HepG2 (cell line): Measurements from ENCODE around the gene ADGRG1. TPM values are rescaled to one million over a fixed set of nuclear protein-coding genes. Genes with fewer than 3 reads are reported as not detected.
A peak's percentile ranks its signal among the peaks of the same experiment; 100 is the strongest.

ENCODE experiments used
- CAMTA2 ChIP-seq: sonication (generic); formaldehyde crosslinking; IDR thresholded peaks from 2 replicates; pipeline ENCODE4 v1.4.0; 2020; ENCODE audit warnings: mild to moderate bottlenecking, missing genetic modification reagents, borderline replicate concordance
- GABPB1 ChIP-seq: IDR thresholded peaks from 2 replicates; pipeline ENCODE4 v1.6.1; 2016; ENCODE audit warnings: mild to moderate bottlenecking, missing genetic modification reagents, moderate library complexity, missing compliant biosample characterization
- GMEB2 ChIP-seq: IDR thresholded peaks from 2 replicates; pipeline ENCODE4 v1.6.1; 2016; ENCODE audit warnings: missing biosample characterization, missing genetic modification reagents, low read depth
- HIC2 ChIP-seq: sonication (generic); formaldehyde crosslinking; IDR thresholded peaks from 2 replicates; pipeline ENCODE4 v1.9.0; 2022; ENCODE audit warnings: low read depth, missing genetic modification reagents
- MYC ChIP-seq: sonication (generic); formaldehyde crosslinking; IDR thresholded peaks from 2 replicates; pipeline ENCODE4 v1.9.0; 2021; ENCODE audit warnings: missing genetic modification reagents, borderline replicate concordance
- NR2F6 ChIP-seq, 2 experiments: IDR thresholded peaks; 2 replicates each; pipeline ENCODE4 v1.6.1; 2016; ENCODE audit warnings: antibody characterized with exemption in 1 of 2, mild to moderate bottlenecking in 1 of 2
- RBFOX2 ChIP-seq: fragments of 200-400 bp; formaldehyde crosslinking; IDR thresholded peaks from 2 replicates; pipeline ENCODE4 v1.6.1; 2017; ENCODE audit warnings: low read depth, mild to moderate bottlenecking, low read length
- RNF2 ChIP-seq: fragments of 450-650 bp; conservative IDR thresholded peaks from 2 replicates; pipeline ENCODE4 v1.6.1; 2016; ENCODE audit warnings: low read depth
- ZBTB49 ChIP-seq: sonication (generic); formaldehyde crosslinking; IDR thresholded peaks from 2 replicates; pipeline ENCODE4 v1.4.0; 2020; ENCODE audit warnings: missing genetic modification reagents, borderline replicate concordance
- ZFAT ChIP-seq: sonication (generic); formaldehyde crosslinking; conservative IDR thresholded peaks from 2 replicates; pipeline ENCODE4 v1.8.1; 2023; ENCODE audit warnings: missing genetic modification reagents, inconsistent platforms
- ZMAT5 ChIP-seq: sonication (generic); formaldehyde crosslinking; IDR thresholded peaks from 2 replicates; pipeline ENCODE4 v1.5.0; 2020; ENCODE audit warnings: mild to moderate bottlenecking, low read depth, missing genetic modification reagents, borderline replicate concordance
- ZNF136 ChIP-seq: sonication (generic); formaldehyde crosslinking; IDR thresholded peaks from 2 replicates; pipeline ENCODE4 v1.8.1; 2022; ENCODE audit warnings: low read depth, mild to moderate bottlenecking, moderate library complexity, missing genetic modification reagents
- ZNF225 ChIP-seq: sonication (generic); formaldehyde crosslinking; IDR thresholded peaks from 2 replicates; pipeline ENCODE4 v1.4.0; 2020; ENCODE audit warnings: mild to moderate bottlenecking, missing genetic modification reagents
- ZNF512B ChIP-seq: sonication (generic); formaldehyde crosslinking; IDR thresholded peaks from 2 replicates; pipeline ENCODE4 v1.5.1; 2020; ENCODE audit warnings: missing genetic modification reagents, mild to moderate bottlenecking, borderline replicate concordance
- ZNF547 ChIP-seq: sonication (generic); formaldehyde crosslinking; IDR thresholded peaks from 2 replicates; pipeline ENCODE4 v1.5.1; 2020; ENCODE audit warnings: mild to moderate bottlenecking, missing genetic modification reagents
- ZXDC ChIP-seq: sonication (generic); formaldehyde crosslinking; IDR thresholded peaks from 2 replicates; pipeline ENCODE4 v1.5.0; 2020; ENCODE audit warnings: mild to moderate bottlenecking, missing genetic modification reagents
- polyA plus RNA-seq, 8 experiments: library from polyadenylated mRNA; depleted of rRNA in 3 of 8; stranded (reverse) in 7 of 8; unstranded in 1 of 8; fragments of >200 nt; fragmentation: Illumina TruSeq in 4 of 8; extraction: Trizol in 4 of 8; gene quantifications; 2 replicates each; pipeline versions ENCODE4 v1.2.1 to v1.2.3, GENCODE V29; 2011 to 2016; ENCODE audit warnings: low read depth in 4 of 8, missing spikeins in 1 of 8, mixed read lengths in 1 of 8; ENCODE audit not compliant: insufficient read depth in 1 of 8
- total RNA-seq, 5 experiments: library from RNA; depleted of rRNA; stranded (reverse); fragments of >200 nt; fragmentation: Illumina TruSeq; extraction: Trizol; gene quantifications; 2 replicates each; pipeline ENCODE4 v1.2.3, GENCODE V29; 2016; ENCODE audit warnings: low read depth in 1 of 5

ADGRG1 gene
- total and polyA plus RNA-seq, 2 of the 13 experiments (the other 11 are each of a cell fraction or from before 2014, with no cell fraction given), result 2.7 to 5.9 TPM

- TF ChIP-seq GMEB2 (CRISPR knock-in tag) (no peak), ZBTB49 (no peak), NR2F6 (IDR thresholded peaks at IDR 0.05) (peak; percentile 83), NR2F6 (CRISPR knock-in tag; IDR thresholded peaks at IDR 0.05) (peak; percentile 95), RNF2 (peak; percentile 68; the same call in 1 of the 2 replicates), ZNF547 (peak; percentile 82), ZNF512B (CRISPR knock-in tag) (no peak), RBFOX2 (peak; percentile 39; the same call in 1 of the 2 replicates), GABPB1 (CRISPR knock-in tag) (peak; percentile 89), MYC (CRISPR knock-in tag) (peak; percentile 52; the same call in 1 of the 2 replicates), ZXDC (no peak), ZMAT5 (no peak), ZFAT (CRISPR knock-in tag) (no peak), HIC2 (CRISPR knock-in tag) (peak; percentile 66), ZNF225 (no peak; the same call in 1 of the 2 replicates), ZNF136 (CRISPR knock-in tag) (no peak; the same call in 1 of the 2 replicates), CAMTA2 (CRISPR knock-in tag) (no peak)
These were observed 39.3 kb downstream of the ADGRG1 start (continued) for GRCh38 chr16:57667526-57668262.
